Endothelial cell of umbilical vein (primary cell): ENCODE data around the gene CEP170. TPM values are rescaled to one million over a fixed set of nuclear protein-coding genes. Genes with fewer than 3 reads are reported as not detected.
A peak's percentile ranks its signal among the peaks of the same experiment; 100 is the strongest.

ENCODE experiments used
- BruUV-seq: library from RNA; stranded (reverse); fragments of 400-500 nt; replicated peaks from 2 replicates; lab custom pipeline; 2021; lab: Mats Ljungman, UMichigan
- CTCF ChIA-PET: fragments of 300-600, 350-600 bp; sonication (Branson Sonifier 250); formaldehyde crosslinking; loops from one replicate; lab custom pipeline; 2021; ENCODE audit warnings: antibody characterized with exemption, inconsistent platforms; lab: Charles Lee
- POLR2A ChIA-PET: fragments of 300-600, 350-600 bp; sonication (Branson Sonifier 250); formaldehyde crosslinking; loops from one replicate; lab custom pipeline; 2021; ENCODE audit warnings: antibody characterized with exemption, inconsistent platforms; lab: Charles Lee
- DNase-seq: peaks from one replicate; pipeline ENCODE4 v3.0.0-alpha.2; 2011; ENCODE audit warnings: low read depth, low spot score
- FAIRE-seq: peaks from 2 replicates; lab custom pipeline; 2011; peaks lifted over from hg19 to GRCh38; lab: Jason Lieb, UNC
- H2AFZ ChIP-seq: 2 replicates; pipeline ENCODE4 v1.6.0; 2012; ENCODE audit warnings: low read depth, low read length, control low read depth, inconsistent platforms
- H3K27ac ChIP-seq: 2 replicates; pipeline ENCODE4 v1.5.1; 2011; ENCODE audit warnings: low read depth, mild to moderate bottlenecking, control low read depth, low read length, moderate library complexity; ENCODE audit not compliant: insufficient read depth
- H3K27me3 ChIP-seq, 2 experiments: 2 replicates each; pipeline versions ENCODE4 v1.6.0 to v1.6.1; 2011; ENCODE audit warnings: low read length in 2 of 2, mixed read lengths in 1 of 2; ENCODE audit not compliant: control insufficient read depth in 2 of 2, insufficient read depth in 2 of 2
- H3K36me3 ChIP-seq, 2 experiments: 2 replicates in 1 of 2; 3 replicates in 1 of 2; pipeline ENCODE4 v1.5.1; 2011; ENCODE audit warnings: low read length in 2 of 2, mild to moderate bottlenecking in 1 of 2, moderate library complexity in 1 of 2; ENCODE audit not compliant: control insufficient read depth in 2 of 2, insufficient read depth in 2 of 2; ENCODE audit errors: extremely low read depth in 1 of 2
- H3K4me1 ChIP-seq: 3 replicates; pipeline ENCODE4 v1.5.1; 2011; ENCODE audit warnings: mild to moderate bottlenecking, low read length; ENCODE audit not compliant: control insufficient read depth, insufficient read depth; ENCODE audit errors: extremely low read depth
- H3K4me2 ChIP-seq: 2 replicates; pipeline ENCODE4 v1.6.1; 2011; ENCODE audit warnings: low read length, control low read depth, mixed read lengths; ENCODE audit not compliant: insufficient read depth
- H3K4me3 ChIP-seq, 3 experiments: fragments of 200-600 bp in 1 of 3; sonication (generic), shearing (Covaris generic) in 1 of 3; replicated peaks in 1 of 3; 2 replicates each; pipeline ENCODE4 v1.5.1; 2011 to 2016; ENCODE audit warnings: control low read depth in 3 of 3, low read length in 3 of 3, mild to moderate bottlenecking in 2 of 3, inconsistent platforms in 1 of 3, low read depth in 1 of 3, moderate library complexity in 1 of 3; ENCODE audit not compliant: insufficient read depth in 1 of 3
- H3K79me2 ChIP-seq: 2 replicates; pipeline ENCODE4 v1.6.0; 2012; ENCODE audit warnings: low read length, inconsistent platforms; ENCODE audit not compliant: control insufficient read depth, insufficient read depth
- H3K9ac ChIP-seq: replicated peaks from 2 replicates; pipeline ENCODE3; 2011; ENCODE audit warnings: low read length, control low read depth; ENCODE audit not compliant: insufficient read depth; ENCODE audit errors: extremely low read depth
- H3K9me1 ChIP-seq: replicated peaks from 3 replicates; pipeline ENCODE4 v1.6.0; 2011; ENCODE audit warnings: mild to moderate bottlenecking, low read length; ENCODE audit not compliant: control insufficient read depth, insufficient read depth; ENCODE audit errors: extremely low read depth
- H3K9me3 ChIP-seq: replicated peaks from 2 replicates; pipeline ENCODE4 v1.5.1; 2012; ENCODE audit warnings: low read length, inconsistent platforms; ENCODE audit not compliant: control insufficient read depth, insufficient read depth
- H4K20me1 ChIP-seq: replicated peaks from 2 replicates; pipeline ENCODE3; 2011; ENCODE audit warnings: mild to moderate bottlenecking, low read length; ENCODE audit not compliant: control insufficient read depth, insufficient read depth; ENCODE audit errors: extremely low read depth
- CTCF ChIP-seq, 2 donors: IDR thresholded peaks; 1 replicate in 1 of 2; 2 replicates in 1 of 2; pipeline ENCODE4 v1.5.1; 2011; ENCODE audit warnings: low read length in 2 of 2, mild to moderate bottlenecking in 2 of 2, moderate library complexity in 2 of 2, control low read depth in 1 of 2, inconsistent platforms in 1 of 2, low read depth in 1 of 2; ENCODE audit not compliant: insufficient read depth in 1 of 2; ENCODE audit errors: extremely low read depth in 1 of 2
- EZH2 ChIP-seq: IDR thresholded peaks from 2 replicates; pipeline ENCODE4 v1.6.1; 2012; ENCODE audit warnings: borderline replicate concordance, low read depth, mild to moderate bottlenecking, moderate library complexity, low read length, inconsistent platforms; ENCODE audit not compliant: severe bottlenecking
- FOS ChIP-seq: IDR thresholded peaks from 2 replicates; pipeline ENCODE4 v1.6.1; 2011; ENCODE audit warnings: mild to moderate bottlenecking, low read length, moderate library complexity, borderline replicate concordance; ENCODE audit not compliant: insufficient read depth
- GATA2 ChIP-seq: IDR thresholded peaks from 2 replicates; pipeline ENCODE4 v1.7.0; 2011; ENCODE audit warnings: low read depth, mild to moderate bottlenecking, moderate library complexity, mixed read lengths, low read length; ENCODE audit not compliant: insufficient read length, insufficient read depth
- JUN ChIP-seq: IDR thresholded peaks from 2 replicates; pipeline ENCODE4 v1.6.1; 2011; ENCODE audit warnings: borderline replicate concordance, low read depth; ENCODE audit not compliant: insufficient read length, insufficient read depth
- MAX ChIP-seq: IDR thresholded peaks from 2 replicates; pipeline ENCODE4 v1.6.1; 2011; ENCODE audit not compliant: insufficient read depth, insufficient read length
- MYC ChIP-seq: IDR thresholded peaks from one replicate; pipeline ENCODE4 v1.6.1; 2011; ENCODE audit warnings: mild to moderate bottlenecking, low read depth, low read length
- POLR2A ChIP-seq: IDR thresholded peaks from 2 replicates; pipeline ENCODE4 v1.6.1; 2012; ENCODE audit warnings: low read depth, mild to moderate bottlenecking, control low read depth, low read length
- POLR2AphosphoS5 ChIP-seq: IDR thresholded peaks from 2 replicates; pipeline ENCODE4 v1.6.1; 2012; ENCODE audit warnings: low read depth, mild to moderate bottlenecking, control low read depth, low read length, moderate library complexity; ENCODE audit not compliant: insufficient read depth
- dilution Hi-C: fragments of 300-500 bp; cut with MboI; formaldehyde crosslinking; loops from one replicate; pipeline ENCODE4 v1.15.0; 2019; ENCODE audit warnings: low sequenced_read_pairs; ENCODE audit not compliant: extremely low pct_ligation_motif_present
- intact Hi-C: fragments of 100-400 bp; cut with micrococcal nuclease; formaldehyde crosslinking; loops from one replicate; pipeline ENCODE4 v1.10.0; 2022
- polyA plus RNA-seq, 4 experiments: library from polyadenylated mRNA; depleted of rRNA in 3 of 4; stranded (reverse) in 3 of 4; unstranded in 1 of 4; fragments of >200 nt; gene quantifications; 2 replicates each; pipeline versions ENCODE4 v1.2.1 to v1.2.3, GENCODE V29; 2011 to 2012; ENCODE audit warnings: missing spikeins in 1 of 4
- total RNA-seq: library from RNA; stranded (reverse); gene quantifications from 2 replicates; pipeline ENCODE4 v1.2.3, GENCODE V29; 2021

CEP170 gene
- total and polyA plus RNA-seq, 2 donors (not counting 3 experiments of a cell fraction or from before 2014, with no cell fraction given), result 49.6 to 225 TPM

GRCh38 chr1:243271996-243272395 is 16.9 kb upstream of the CEP170 start:
- intact Hi-C loops, result no loop called here
- DNase-seq (no peak), FAIRE-seq (no peak)
- dilution Hi-C loops, result no loop called here
- H3K79me2 ChIP-seq, result peaks cover 27% of the 10 kb centered on the region
- H3K4me3 ChIP-seq, result no peak overlapping the region
- no peaks in the 10 kb centered on the region for H4K20me1 ChIP-seq
- peaks cover 2 to 4% of the 10 kb centered on the region in 2 experiments for H3K36me3 ChIP-seq
- ChIA-PET POLR2A (interaction anchor here (1.7 kb wide), 1 partner anchor 16 kb away, joined by 8 read pairs; the partner anchor contains the start of gene SDCCAG8), CTCF (interaction anchor here (0.9 to 1.5 kb wide), 2 partner anchors 8 to 10 kb away, joined by 3 read pairs; no protein-coding TSS in a partner anchor)
- no peak overlapping the region for H2AFZ ChIP-seq
- TF ChIP-seq MAX, result no peak
- H3K27me3 ChIP-seq, result no peaks in the 10 kb centered on the region
- no peak overlapping the region for H3K27ac ChIP-seq
- no peaks in the 10 kb centered on the region for H3K9me1 ChIP-seq
- BruUV-seq, result no TSS peak
- no peaks in the 10 kb centered on the region for H3K9me3 ChIP-seq
- peaks cover 40% of the 10 kb centered on the region for H3K4me1 ChIP-seq
- H3K9ac ChIP-seq, result no peak overlapping the region
- no peak overlapping the region for H3K4me2 ChIP-seq

DNA sequence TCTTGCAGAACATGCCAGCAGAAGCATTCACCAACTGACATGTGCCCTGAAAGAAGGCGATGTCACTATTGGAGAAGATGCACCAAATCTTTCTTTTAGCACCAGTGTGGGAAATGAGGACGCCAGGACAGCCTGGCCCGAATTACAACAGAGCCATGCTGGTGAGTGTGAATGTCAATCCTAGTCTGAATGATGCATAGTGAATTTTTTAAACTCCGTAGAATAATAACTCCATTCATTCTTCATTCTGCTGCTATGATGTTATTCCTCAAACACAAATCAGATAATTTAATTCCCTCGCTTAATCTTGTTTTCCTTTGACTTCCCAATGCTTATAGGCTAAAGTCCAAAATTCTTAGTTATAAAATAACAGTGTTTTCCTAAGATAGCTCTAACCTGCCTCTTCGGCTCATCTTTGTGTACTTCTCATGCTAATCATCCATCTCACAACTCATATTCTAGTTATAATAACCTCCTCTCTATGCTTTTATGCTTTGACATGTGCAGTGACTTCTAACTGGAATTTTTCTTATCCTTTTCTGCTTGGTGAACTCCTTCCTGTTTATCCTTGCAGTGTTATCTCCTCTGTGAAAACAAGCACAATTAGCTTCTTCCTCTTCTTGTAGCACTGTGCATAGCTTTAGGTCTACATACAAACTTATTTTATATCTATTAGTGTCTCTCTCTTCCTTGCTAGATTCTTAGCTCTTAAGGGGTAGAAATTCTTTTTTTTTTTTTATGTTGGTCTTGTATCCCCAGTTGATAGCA is 15.2 kb upstream of the CEP170 start:
- intact Hi-C loops, result no loop called here
- Histone ChIP-seq H2AFZ (no peak overlapping the region), H3K9me1 (no peaks in the 10 kb centered on the region), H3K9ac (no peak overlapping the region), H3K4me3 (no peak overlapping the region), H3K27ac (peak overlapping the region; percentile 93), H3K27me3 (no peaks in the 10 kb centered on the region), H3K4me1 (peaks cover 50% of the 10 kb centered on the region), H3K79me2 (peaks cover 36% of the 10 kb centered on the region), H3K9me3 (no peaks in the 10 kb centered on the region), H4K20me1 (no peaks in the 10 kb centered on the region), H3K4me2 (peak overlapping the region; percentile 16), H3K36me3 (peaks cover 2 to 4% of the 10 kb centered on the region in 2 experiments)
- FAIRE-seq, result no peak
- ChIA-PET POLR2A (interaction anchor here (0.9 kb wide), 2 partner anchors 16 to 17 kb away, joined by 3 to 6 read pairs; no protein-coding TSS in a partner anchor), CTCF (interaction anchor here (1.3 kb wide), 1 partner anchor 16 kb away, joined by 3 read pairs; no protein-coding TSS in a partner anchor)
- TF ChIP-seq MAX (no peak), MYC (no peak), POLR2AphosphoS5 (no peak), EZH2 (no peak), FOS (no peak), JUN (no peak), POLR2A (no peak), GATA2 (no peak), CTCF (IDR thresholded peaks at IDR 0.05; ENCODE audit: extremely low read depth in 1 of 2, insufficient read depth in 1 of 2, low read depth in 1 of 2, low read length in 2 of 2) (no peak)
- BruUV-seq, result no TSS peak
- DNase-seq, result no peak
- dilution Hi-C loops, result no loop called here
